H9 (cell line): Measurements from ENCODE around the gene MTCH1. TPM values are rescaled to one million over a fixed set of nuclear protein-coding genes. Genes with fewer than 3 reads are reported as not detected.

Source experiments
- DNase-seq: peaks from one replicate; pipeline ENCODE4 v3.0.0-alpha.2; 2017
- H2AFZ ChIP-seq: one replicate; pipeline ENCODE4 v1.6.1; 2013; ENCODE audit warnings: mild to moderate bottlenecking, low read length, control low read depth, moderate library complexity
- H2AK5ac ChIP-seq: 2 replicates; pipeline ENCODE4 v1.6.1; 2013; ENCODE audit warnings: low read length, control low read depth, mixed read lengths; ENCODE audit not compliant: insufficient read length
- H2BK120ac ChIP-seq: one replicate; pipeline ENCODE4 v1.6.1; 2013; ENCODE audit warnings: low read depth, mild to moderate bottlenecking, low read length, control low read depth, inconsistent platforms; ENCODE audit not compliant: poor library complexity, severe bottlenecking
- H2BK12ac ChIP-seq: 2 replicates; pipeline ENCODE4 v1.6.1; 2013; ENCODE audit warnings: low read length, control low read depth, mixed read lengths, low read depth; ENCODE audit not compliant: insufficient read length
- H2BK15ac ChIP-seq: 2 replicates; pipeline ENCODE4 v1.6.1; 2013; ENCODE audit warnings: low read depth, low read length, control low read depth
- H2BK20ac ChIP-seq: one replicate; pipeline ENCODE4 v1.6.1; 2013; ENCODE audit warnings: low read depth, mild to moderate bottlenecking, low read length, control low read depth, inconsistent platforms; ENCODE audit not compliant: poor library complexity, severe bottlenecking
- H2BK5ac ChIP-seq: 2 replicates; pipeline ENCODE4 v1.6.1; 2013; ENCODE audit warnings: low read length, control low read depth, mixed read lengths; ENCODE audit not compliant: insufficient read length
- H3K14ac ChIP-seq: 2 replicates; pipeline ENCODE4 v1.6.1; 2013; ENCODE audit warnings: low read length, control low read depth; ENCODE audit not compliant: insufficient read depth
- H3K18ac ChIP-seq: 2 replicates; pipeline ENCODE4 v1.6.1; 2013; ENCODE audit warnings: low read depth, mild to moderate bottlenecking, mixed read lengths, low read length, control low read depth; ENCODE audit not compliant: insufficient read length
- H3K23ac ChIP-seq: 2 replicates; pipeline ENCODE4 v1.6.1; 2013; ENCODE audit warnings: low read length, control low read depth, mixed read lengths, low read depth; ENCODE audit not compliant: insufficient read length
- H3K23me2 ChIP-seq: 2 replicates; pipeline ENCODE4 v1.6.1; 2013; ENCODE audit warnings: low read depth, mild to moderate bottlenecking, mixed read lengths, low read length, control low read depth; ENCODE audit not compliant: insufficient read length, poor library complexity, severe bottlenecking
- H3K27ac ChIP-seq: 2 replicates; pipeline ENCODE4 v1.5.1; 2013; ENCODE audit warnings: low read length, control low read depth, mixed read lengths, low read depth; ENCODE audit not compliant: insufficient read length
- H3K27me3 ChIP-seq: 2 replicates; pipeline ENCODE4 v1.6.1; 2013; ENCODE audit warnings: low read length, control low read depth, inconsistent platforms; ENCODE audit not compliant: insufficient read depth
- H3K4ac ChIP-seq: 2 replicates; pipeline ENCODE4 v1.6.1; 2013; ENCODE audit warnings: low read depth, mild to moderate bottlenecking, control low read depth, inconsistent platforms, low read length, moderate library complexity
- H3K4me1 ChIP-seq: 2 replicates; pipeline ENCODE4 v1.6.1; 2013; ENCODE audit warnings: low read length, control low read depth, inconsistent platforms; ENCODE audit not compliant: insufficient read depth
- H3K4me2 ChIP-seq: 2 replicates; pipeline ENCODE4 v1.6.1; 2013; ENCODE audit warnings: low read length, control low read depth, mixed read lengths; ENCODE audit not compliant: insufficient read length, insufficient read depth
- H3K56ac ChIP-seq: 2 replicates; pipeline ENCODE4 v1.6.1; 2013; ENCODE audit warnings: low read depth, mild to moderate bottlenecking, mixed read lengths, low read length, control low read depth; ENCODE audit not compliant: insufficient read length
- H3K79me1 ChIP-seq: 2 replicates; pipeline ENCODE4 v1.6.1; 2013; ENCODE audit warnings: low read depth, mild to moderate bottlenecking, moderate library complexity, low read length, control low read depth, inconsistent platforms; ENCODE audit not compliant: insufficient read depth, poor library complexity, severe bottlenecking
- H3K79me2 ChIP-seq: 2 replicates; pipeline ENCODE4 v1.6.1; 2013; ENCODE audit warnings: low read length, control low read depth, inconsistent platforms; ENCODE audit not compliant: insufficient read depth
- H3K9ac ChIP-seq: 2 replicates; pipeline ENCODE4 v1.6.1; 2013; ENCODE audit warnings: low read length, control low read depth, mixed read lengths; ENCODE audit not compliant: insufficient read length; ENCODE audit errors: extremely low read depth
- H3K9me3 ChIP-seq: one replicate; pipeline ENCODE4 v1.6.1; 2013; ENCODE audit warnings: low read depth, low read length, inconsistent platforms; ENCODE audit not compliant: control insufficient read depth
- H3T11ph ChIP-seq: one replicate; pipeline ENCODE4 v1.6.1; 2013; ENCODE audit warnings: mild to moderate bottlenecking, low read length, control low read depth, inconsistent platforms
- H4K20me1 ChIP-seq: one replicate; pipeline ENCODE4 v1.6.1; 2013; ENCODE audit not compliant: control insufficient read depth, insufficient read length, insufficient read depth
- H4K5ac ChIP-seq: 2 replicates; pipeline ENCODE4 v1.6.1; 2013; ENCODE audit warnings: low read depth, mild to moderate bottlenecking, mixed read lengths, low read length, control low read depth; ENCODE audit not compliant: insufficient read length
- H4K8ac ChIP-seq: replicated peaks from 2 replicates; pipeline ENCODE4 v1.6.1; 2013; ENCODE audit warnings: low read length, control low read depth, mixed read lengths, low read depth; ENCODE audit not compliant: insufficient read length
- H4K91ac ChIP-seq: 2 replicates; pipeline ENCODE4 v1.6.1; 2013; ENCODE audit warnings: low read depth, mild to moderate bottlenecking, moderate library complexity, mixed read lengths, low read length, control low read depth; ENCODE audit not compliant: insufficient read length
- H3K27ac Mint-ChIP-seq, 3 experiments: 2 replicates in 2 of 3; 3 replicates in 1 of 3; pipeline ENCODE4 v1.8.0; 2020 to 2021; ENCODE audit warnings: mixed read lengths in 3 of 3, mild to moderate bottlenecking in 1 of 3, moderate library complexity in 1 of 3
- H3K27me3 Mint-ChIP-seq: 2 replicates; pipeline ENCODE4 v1.8.0; 2021; ENCODE audit warnings: low read depth, mild to moderate bottlenecking, moderate library complexity, mixed read lengths
- H3K36me3 Mint-ChIP-seq, 3 experiments: 2 replicates in 2 of 3; 3 replicates in 1 of 3; pipeline ENCODE4 v1.8.0; 2020 to 2021; ENCODE audit warnings: low read depth in 3 of 3, mixed read lengths in 3 of 3; ENCODE audit not compliant: insufficient read depth in 1 of 3
- H3K4me1 Mint-ChIP-seq, 2 experiments: 2 replicates each; pipeline ENCODE4 v1.8.0; 2020; ENCODE audit warnings: mixed read lengths in 2 of 2
- H3K4me3 Mint-ChIP-seq, 2 experiments: 2 replicates in 1 of 2; 3 replicates in 1 of 2; pipeline ENCODE4 v1.8.0; 2020 to 2021; ENCODE audit warnings: mild to moderate bottlenecking in 2 of 2, mixed read lengths in 2 of 2, moderate library complexity in 1 of 2
- H3K9me3 Mint-ChIP-seq, 2 experiments: 2 replicates in 1 of 2; 3 replicates in 1 of 2; pipeline ENCODE4 v1.8.0; 2020; ENCODE audit warnings: mild to moderate bottlenecking in 2 of 2, mixed read lengths in 2 of 2, moderate library complexity in 1 of 2
- WGBS: extraction: QIAGEN DNeasy Blood & Tissue Kit; methylation state at CpG from one replicate; pipeline ENCODE4 v1.1.7; 2013; ENCODE audit warnings: missing lambda C conversion rate, low lambda C conversion rate, mixed read lengths; ENCODE audit not compliant: insufficient read length; ENCODE audit errors: extremely low coverage; 5-methylcytosine and 5-hydroxymethylcytosine counted together
- total RNA-seq: library from RNA; stranded (reverse); gene quantifications from 2 replicates; pipeline ENCODE4 v1.2.1, GENCODE V29; 2021
- TF ChIP-seq, protein P1 (sequence below): fragments of 200-600 bp; sonication (generic); conservative IDR thresholded peaks from 3 replicates; pipeline ENCODE4 v1.8.0; 2021; ENCODE audit warnings: antibody characterized with exemption, mild to moderate bottlenecking

MTCH1 gene
- total RNA-seq, 1 experiment from 2014 or later: 200 TPM

DNA sequence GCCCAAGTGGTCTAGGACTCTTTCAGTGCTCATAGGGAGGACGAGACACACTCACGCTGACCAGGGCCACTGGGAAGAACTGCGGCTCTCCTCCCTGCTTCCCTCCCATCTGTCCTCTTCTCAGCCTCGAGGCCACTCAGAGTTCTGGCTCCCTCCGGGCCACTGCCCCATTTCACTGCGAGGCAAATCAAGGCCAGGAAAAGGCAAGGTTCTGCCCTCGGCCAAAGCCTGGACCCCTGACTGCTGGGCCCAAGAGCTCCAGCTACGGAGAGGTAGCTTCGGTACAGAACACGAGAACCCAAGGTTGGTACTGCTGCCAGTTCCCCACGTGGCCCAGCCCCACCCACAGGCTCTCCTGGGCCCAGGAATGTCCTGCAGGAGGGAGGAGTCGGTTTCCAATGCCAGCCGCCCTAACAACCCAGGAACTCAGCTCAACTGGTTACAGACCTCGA lies 16.7 kb downstream of the MTCH1 start:
- Histone ChIP-seq H2BK120ac (no peak overlapping the region), H3K14ac (no peak overlapping the region), H4K91ac (no peak overlapping the region), H2BK20ac (no peak overlapping the region), H2BK5ac (no peak overlapping the region), H3K4me2 (no peak overlapping the region), H2BK12ac (no peak overlapping the region), H2AK5ac (no peak overlapping the region), H3K23ac (no peak overlapping the region), H3T11ph (no peak overlapping the region), H4K20me1 (no peaks in the 10 kb centered on the region), H3K23me2 (no peaks in the 10 kb centered on the region), H4K5ac (no peak overlapping the region), H3K9me3 (no peaks in the 10 kb centered on the region), H3K18ac (no peak overlapping the region), H3K79me1 (no peaks in the 10 kb centered on the region), H3K56ac (no peak overlapping the region), H3K4me1 (no peaks in the 10 kb centered on the region), H3K9ac (no peak overlapping the region), H3K4ac (no peak overlapping the region), H3K79me2 (no peaks in the 10 kb centered on the region), H2BK15ac (no peak overlapping the region), H2AFZ (no peak overlapping the region), H3K27me3 (no peaks in the 10 kb centered on the region), H3K27ac (no peak overlapping the region), H4K8ac (no peak overlapping the region)
- TF ChIP-seq, protein P1, sequence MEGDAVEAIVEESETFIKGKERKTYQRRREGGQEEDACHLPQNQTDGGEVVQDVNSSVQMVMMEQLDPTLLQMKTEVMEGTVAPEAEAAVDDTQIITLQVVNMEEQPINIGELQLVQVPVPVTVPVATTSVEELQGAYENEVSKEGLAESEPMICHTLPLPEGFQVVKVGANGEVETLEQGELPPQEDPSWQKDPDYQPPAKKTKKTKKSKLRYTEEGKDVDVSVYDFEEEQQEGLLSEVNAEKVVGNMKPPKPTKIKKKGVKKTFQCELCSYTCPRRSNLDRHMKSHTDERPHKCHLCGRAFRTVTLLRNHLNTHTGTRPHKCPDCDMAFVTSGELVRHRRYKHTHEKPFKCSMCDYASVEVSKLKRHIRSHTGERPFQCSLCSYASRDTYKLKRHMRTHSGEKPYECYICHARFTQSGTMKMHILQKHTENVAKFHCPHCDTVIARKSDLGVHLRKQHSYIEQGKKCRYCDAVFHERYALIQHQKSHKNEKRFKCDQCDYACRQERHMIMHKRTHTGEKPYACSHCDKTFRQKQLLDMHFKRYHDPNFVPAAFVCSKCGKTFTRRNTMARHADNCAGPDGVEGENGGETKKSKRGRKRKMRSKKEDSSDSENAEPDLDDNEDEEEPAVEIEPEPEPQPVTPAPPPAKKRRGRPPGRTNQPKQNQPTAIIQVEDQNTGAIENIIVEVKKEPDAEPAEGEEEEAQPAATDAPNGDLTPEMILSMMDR: no peak
- no CpG with 5 or more reads among the region's 14 CpGs for WGBS
- DNase-seq: no peak
- H3K27ac Mint-ChIP-seq: no peak overlapping the region
- no peak overlapping the region for H3K4me3 Mint-ChIP-seq
- peaks cover 36 to 75% (median 66%) of the 10 kb centered on the region in 3 experiments for H3K36me3 Mint-ChIP-seq
- H3K9me3 Mint-ChIP-seq: no peaks in the 10 kb centered on the region
- no peaks in the 10 kb centered on the region for H3K27me3 Mint-ChIP-seq
- H3K4me1 Mint-ChIP-seq: no peaks in the 10 kb centered on the region
